K562 (cell line): Measurements from ENCODE around the gene SERTAD3. TPM values are rescaled to one million over a fixed set of nuclear protein-coding genes. Genes with fewer than 3 reads are reported as not detected.

Experiments used
- ATAC-seq: fragments of 200-7000 bp; cut with Tn5 transposase; 3 replicates; pipeline ENCODE4 v1.9.1; 2020; ENCODE audit warnings: moderate library complexity
- BruUV-seq: library from RNA; stranded (reverse); fragments of 400-500 nt; replicated peaks from 2 replicates; lab custom pipeline; 2021; lab: Mats Ljungman, UMichigan
- CTCF ChIA-PET: fragments of 300-600 bp; formaldehyde crosslinking; extraction: SDS; loops from one replicate; lab custom pipeline; 2021; ENCODE audit warnings: low intra/inter-chr PET ratio; lab: Yijun Ruan, JAX
- POLR2A ChIA-PET: fragments of 300-600, 350-650 bp; sonication (Branson Sonifier 250); formaldehyde crosslinking; extraction: SDS; loops from one replicate; lab custom pipeline; 2021; ENCODE audit warnings: antibody characterized with exemption, inconsistent platforms; lab: Yijun Ruan, JAX
- DNase-seq, 4 experiments: peaks; one replicate each; pipeline versions ENCODE4 v3.0.0 to v3.0.0-alpha.2; 2011 to 2018; ENCODE audit warnings: low spot score in 3 of 4, mixed read lengths in 3 of 4; ENCODE audit errors: extremely low read depth in 1 of 4
- FAIRE-seq: peaks from 2 replicates; lab custom pipeline; 2011; peaks lifted over from hg19 to GRCh38; lab: Jason Lieb, UNC
- H2AFZ ChIP-seq: 2 replicates; pipeline ENCODE4 v1.6.0; 2011; ENCODE audit warnings: low read depth, low read length, control low read depth, inconsistent platforms
- H3K27ac ChIP-seq: fragments of 200-600 bp; 3 replicates; pipeline ENCODE4 v1.8.0; 2011; ENCODE audit warnings: low read depth, mild to moderate bottlenecking, control low read depth, inconsistent platforms, low read length, moderate library complexity, mixed read lengths; ENCODE audit errors: extremely low read depth
- H3K27me3 ChIP-seq, 2 experiments: fragments of 300-600 bp in 1 of 2; 2 replicates in 1 of 2; 3 replicates in 1 of 2; pipeline versions ENCODE4 v1.6.0 to v1.8.0; 2011; ENCODE audit warnings: inconsistent platforms in 2 of 2, low read length in 2 of 2, mild to moderate bottlenecking in 1 of 2, mixed read lengths in 1 of 2, moderate library complexity in 1 of 2; ENCODE audit not compliant: control insufficient read depth in 2 of 2, insufficient read depth in 2 of 2
- H3K36me3 ChIP-seq: fragments of 300-600 bp; 3 replicates; pipeline ENCODE4 v1.8.0; 2011; ENCODE audit warnings: mild to moderate bottlenecking, low read length, inconsistent platforms; ENCODE audit not compliant: control insufficient read depth, insufficient read depth
- H3K4me1 ChIP-seq, 2 experiments: fragments of 200-600 bp in 1 of 2; replicated peaks in 1 of 2; 2 replicates in 1 of 2; 3 replicates in 1 of 2; pipeline versions ENCODE4 v1.5.1 to v1.8.0; 2011; ENCODE audit warnings: inconsistent platforms in 2 of 2, low read length in 2 of 2, mild to moderate bottlenecking in 1 of 2, mixed read lengths in 1 of 2, moderate library complexity in 1 of 2; ENCODE audit not compliant: control insufficient read depth in 2 of 2, insufficient read depth in 2 of 2
- H3K4me2 ChIP-seq: 2 replicates; pipeline ENCODE4 v1.6.1; 2011; ENCODE audit warnings: low read length, control low read depth, inconsistent platforms, mixed read lengths; ENCODE audit not compliant: insufficient read depth
- H3K4me3 ChIP-seq: fragments of 200-600 bp; sonication (generic), shearing (Covaris generic); 2 replicates; pipeline ENCODE4 v1.5.1; 2016; ENCODE audit warnings: control low read depth, inconsistent platforms
- H3K79me2 ChIP-seq: fragments of 200-600 bp; 3 replicates; pipeline ENCODE4 v1.8.0; 2011; ENCODE audit warnings: low read length, inconsistent platforms; ENCODE audit not compliant: control insufficient read depth, insufficient read depth
- H3K9ac ChIP-seq, 2 experiments: 2 replicates each; pipeline versions ENCODE4 v1.6.0 to v1.6.1; 2011; ENCODE audit warnings: low read depth in 2 of 2, low read length in 2 of 2, control low read depth in 1 of 2, inconsistent platforms in 1 of 2, mild to moderate bottlenecking in 1 of 2, mixed read lengths in 1 of 2; ENCODE audit not compliant: insufficient read depth in 1 of 2
- H3K9me1 ChIP-seq: one replicate; pipeline ENCODE4 v1.6.0; 2011; ENCODE audit warnings: inconsistent platforms, mild to moderate bottlenecking, low read length, moderate library complexity; ENCODE audit not compliant: control insufficient read depth, insufficient read depth
- H3K9me3 ChIP-seq: replicated peaks from 2 replicates; pipeline ENCODE4 v1.5.1; 2011; ENCODE audit warnings: low read depth, low read length, inconsistent platforms; ENCODE audit not compliant: control insufficient read depth, insufficient read depth
- H4K20me1 ChIP-seq: replicated peaks from 2 replicates; pipeline ENCODE4 v1.6.1; 2011; ENCODE audit warnings: low read length, inconsistent platforms, mixed read lengths; ENCODE audit not compliant: control insufficient read depth, insufficient read depth
- ARID4B ChIP-seq: sonication (generic); formaldehyde crosslinking; IDR thresholded peaks from 2 replicates; pipeline ENCODE4 v1.8.0; 2022; ENCODE audit warnings: mild to moderate bottlenecking, missing genetic modification reagents
- ATF2 ChIP-seq: sonication (generic); formaldehyde crosslinking; IDR thresholded peaks from 2 replicates; pipeline ENCODE4 v1.8.1; 2022; ENCODE audit warnings: missing genetic modification reagents
- CHD2 ChIP-seq: IDR thresholded peaks from 2 replicates; pipeline ENCODE4 v1.6.1; 2011; ENCODE audit warnings: low read depth, low read length
- GTF3C2 ChIP-seq: IDR thresholded peaks from 3 replicates; pipeline ENCODE4 v1.6.1; 2011; ENCODE audit warnings: borderline replicate concordance, mild to moderate bottlenecking, moderate library complexity; ENCODE audit not compliant: insufficient read length; ENCODE audit errors: extremely low read depth
- HCFC1 ChIP-seq: IDR thresholded peaks from 2 replicates; pipeline ENCODE4 v1.6.1; 2012; ENCODE audit warnings: low read depth, low read length, improper control_type of control experiment
- NFIX ChIP-seq: fragments of 250-450 bp; sonication (Bioruptor Pico); IDR thresholded peaks from 2 replicates; pipeline ENCODE4 v1.4.0; 2020; ENCODE audit warnings: low read depth, mild to moderate bottlenecking, moderate library complexity
- PHF8 ChIP-seq: fragments of 200-600 bp; sonication (generic); IDR thresholded peaks from 2 replicates; pipeline ENCODE4 v1.6.1; 2012; ENCODE audit warnings: mixed run types, mild to moderate bottlenecking, inconsistent platforms, low read length, moderate library complexity, borderline replicate concordance
- PURB ChIP-seq: sonication (generic); formaldehyde crosslinking; IDR thresholded peaks from 2 replicates; pipeline ENCODE4 v1.9.0; 2021; ENCODE audit warnings: low read depth, mild to moderate bottlenecking, missing genetic modification reagents
- SREBF1 ChIP-seq: fragments of 150-350 bp; IDR thresholded peaks from 2 replicates; pipeline ENCODE4 v1.6.1; 2014; ENCODE audit warnings: antibody characterized with exemption, low read depth, low read length, borderline replicate concordance
- TARDBP ChIP-seq: fragments of 450-650 bp; IDR thresholded peaks from 2 replicates; pipeline ENCODE4 v1.6.1; 2016
- TCF3 ChIP-seq: sonication (generic); formaldehyde crosslinking; IDR thresholded peaks from 2 replicates; pipeline ENCODE4 v1.4.0; 2020; ENCODE audit warnings: mild to moderate bottlenecking, missing genetic modification reagents
- WGBS: fragments of 100-300 bp; shearing (Covaris generic); methylation state at CpG from one replicate; pipeline ENCODE4 v1.1.6; 2016; ENCODE audit warnings: low coverage, mixed read lengths; ENCODE audit not compliant: insufficient coverage; ENCODE audit errors: missing lambda C conversion rate; 5-methylcytosine and 5-hydroxymethylcytosine counted together
- in situ Hi-C: fragments of 300-500 bp; cut with MboI; formaldehyde crosslinking; loops from 4 replicates; pipeline ENCODE4 v1.15.0; 2018; ENCODE audit warnings: inconsistent platforms, mixed read lengths
- intact Hi-C: fragments of 100-400 bp; cut with micrococcal nuclease; formaldehyde crosslinking; loops from 2 replicates; pipeline ENCODE4 v1.14.2; 2022
- polyA plus RNA-seq, 8 experiments: library from polyadenylated mRNA; depleted of rRNA in 4 of 8; stranded (reverse) in 5 of 8; unstranded in 3 of 8; fragments of >200 nt; fragmentation: Nextera tagmentation in 2 of 8; fragmentation: Illumina TruSeq in 1 of 8; extraction: Ambion mirVana in 2 of 8; extraction: Trizol in 1 of 8; gene quantifications; 2 replicates each; pipeline versions ENCODE4 v1.2.1 to v1.2.3, GENCODE V29; 2011 to 2014; ENCODE audit warnings: inconsistent platforms in 1 of 8, missing spikeins in 1 of 8
- total RNA-seq, 7 experiments: library from RNA; depleted of rRNA in 6 of 7; stranded (reverse); fragments of >200 nt in 6 of 7; fragmentation: Illumina TruSeq in 2 of 7; extraction: Trizol in 2 of 7; gene quantifications; 2 replicates each; pipeline versions ENCODE4 v1.2.1 to v1.2.3, GENCODE V29; 2011 to 2021; ENCODE audit warnings: low replicate concordance in 1 of 7

Gene SERTAD3
- total and polyA plus RNA-seq, 9 of the 15 experiments (the other 6 are each of a cell fraction or from before 2014, with no cell fraction given), result 5.4 to 28.9 (median 17.5) TPM

GRCh38 chr19:40464059-40465024 is 20.2 kb upstream of the SERTAD3 start:
- H3K9ac ChIP-seq, result peak overlapping the region; percentile 96 to 99
- ATAC-seq (peak; percentile 68), FAIRE-seq (peak; percentile 95), DNase-seq (peak; percentile 51 to 95 (median 69))
- WGBS, result 0% methylated on average over 11 of the region's 11 CpGs
- H3K9me1 ChIP-seq, result peaks cover 4% of the 10 kb centered on the region
- H4K20me1 ChIP-seq, result peaks cover 7% of the 10 kb centered on the region
- peak overlapping the region; percentile 61; the same call in 1 of the 2 replicates for H2AFZ ChIP-seq
- H3K36me3 ChIP-seq, result peaks cover 21% of the 10 kb centered on the region
- intact Hi-C loops, result loop anchor here (1.0 to 2.0 kb wide), 2 partner anchors 64 to 134 kb away; no protein-coding TSS in a partner anchor
- H3K4me2 ChIP-seq, result peak overlapping the region; percentile 91
- ChIA-PET CTCF (interaction anchor here (0.6 to 1.9 kb wide), 8 partner anchors 134 to 1418 kb away, joined by 3 to 12 read pairs (median 4); no protein-coding TSS in a partner anchor), POLR2A (interaction anchor here (0.6 to 4.0 kb wide), 29 partner anchors 10 to 962 kb away, joined by 3 to 43 read pairs (median 4); partner anchors contain the start of genes LTBP4, SERTAD1 and SERTAD3)
- H3K4me1 ChIP-seq, result peaks cover 23 to 58% of the 10 kb centered on the region in 2 experiments; a peak in 4 of 5 replicates
- in situ Hi-C loops, result no loop called here
- H3K27ac ChIP-seq, result peak overlapping the region; percentile 96
- H3K9me3 ChIP-seq, result no peaks in the 10 kb centered on the region; the same call in 1 of the 2 replicates
- peaks cover 65% of the 10 kb centered on the region for H3K79me2 ChIP-seq
- no peaks in the 10 kb centered on the region for H3K27me3 ChIP-seq
- BruUV-seq, result no TSS peak
- peak overlapping the region; percentile 91 for H3K4me3 ChIP-seq
- TF ChIP-seq TARDBP, result peak; percentile 43; the same call in 1 of the 2 replicates
- no peak for TF ChIP-seq GTF3C2
- TF ChIP-seq ATF2 (CRISPR knock-in tag), result no peak
- TF ChIP-seq ARID4B, result no peak; the same call in 1 of the 2 replicates
- TF ChIP-seq TCF3 (CRISPR knock-in tag), result peak; percentile 98
- TF ChIP-seq HCFC1, result no peak
- no peak for TF ChIP-seq PHF8
- peak; percentile 82 for TF ChIP-seq CHD2
- no peak for TF ChIP-seq SREBF1
- no peak for TF ChIP-seq NFIX (CRISPR knock-in tag)
- TF ChIP-seq PURB (CRISPR knock-in tag), result no peak
